ENCODE data around the gene ZNF296.

ZNF296 gene

GRCh38 chr19:45040059-45040771, 36.1 kb downstream of the ZNF296 start:
- Histone ChIP-seq H3K36me3 (peaks cover 31 to 62% (median 59%) of the 10 kb centered on the region in 3 donors), H3K27ac (peak overlapping the region; percentile 73 to 92), H3K4me3 (peak overlapping the region; percentile 66 to 85), H3K9me3 (no peaks in the 10 kb centered on the region), H3K4me1 (peaks cover 0 to 38% (median 30%) of the 10 kb centered on the region in 4 donors), H3K27me3 (no peaks in the 10 kb centered on the region)
- TF ChIP-seq, protein P1, sequence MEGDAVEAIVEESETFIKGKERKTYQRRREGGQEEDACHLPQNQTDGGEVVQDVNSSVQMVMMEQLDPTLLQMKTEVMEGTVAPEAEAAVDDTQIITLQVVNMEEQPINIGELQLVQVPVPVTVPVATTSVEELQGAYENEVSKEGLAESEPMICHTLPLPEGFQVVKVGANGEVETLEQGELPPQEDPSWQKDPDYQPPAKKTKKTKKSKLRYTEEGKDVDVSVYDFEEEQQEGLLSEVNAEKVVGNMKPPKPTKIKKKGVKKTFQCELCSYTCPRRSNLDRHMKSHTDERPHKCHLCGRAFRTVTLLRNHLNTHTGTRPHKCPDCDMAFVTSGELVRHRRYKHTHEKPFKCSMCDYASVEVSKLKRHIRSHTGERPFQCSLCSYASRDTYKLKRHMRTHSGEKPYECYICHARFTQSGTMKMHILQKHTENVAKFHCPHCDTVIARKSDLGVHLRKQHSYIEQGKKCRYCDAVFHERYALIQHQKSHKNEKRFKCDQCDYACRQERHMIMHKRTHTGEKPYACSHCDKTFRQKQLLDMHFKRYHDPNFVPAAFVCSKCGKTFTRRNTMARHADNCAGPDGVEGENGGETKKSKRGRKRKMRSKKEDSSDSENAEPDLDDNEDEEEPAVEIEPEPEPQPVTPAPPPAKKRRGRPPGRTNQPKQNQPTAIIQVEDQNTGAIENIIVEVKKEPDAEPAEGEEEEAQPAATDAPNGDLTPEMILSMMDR (IDR thresholded peaks at IDR 0.05) = no peak
- DNase-seq = no peak
- intact Hi-C loops (cut with DNase I; ENCODE audit: low total_unique reads) = no loop called here

DNA sequence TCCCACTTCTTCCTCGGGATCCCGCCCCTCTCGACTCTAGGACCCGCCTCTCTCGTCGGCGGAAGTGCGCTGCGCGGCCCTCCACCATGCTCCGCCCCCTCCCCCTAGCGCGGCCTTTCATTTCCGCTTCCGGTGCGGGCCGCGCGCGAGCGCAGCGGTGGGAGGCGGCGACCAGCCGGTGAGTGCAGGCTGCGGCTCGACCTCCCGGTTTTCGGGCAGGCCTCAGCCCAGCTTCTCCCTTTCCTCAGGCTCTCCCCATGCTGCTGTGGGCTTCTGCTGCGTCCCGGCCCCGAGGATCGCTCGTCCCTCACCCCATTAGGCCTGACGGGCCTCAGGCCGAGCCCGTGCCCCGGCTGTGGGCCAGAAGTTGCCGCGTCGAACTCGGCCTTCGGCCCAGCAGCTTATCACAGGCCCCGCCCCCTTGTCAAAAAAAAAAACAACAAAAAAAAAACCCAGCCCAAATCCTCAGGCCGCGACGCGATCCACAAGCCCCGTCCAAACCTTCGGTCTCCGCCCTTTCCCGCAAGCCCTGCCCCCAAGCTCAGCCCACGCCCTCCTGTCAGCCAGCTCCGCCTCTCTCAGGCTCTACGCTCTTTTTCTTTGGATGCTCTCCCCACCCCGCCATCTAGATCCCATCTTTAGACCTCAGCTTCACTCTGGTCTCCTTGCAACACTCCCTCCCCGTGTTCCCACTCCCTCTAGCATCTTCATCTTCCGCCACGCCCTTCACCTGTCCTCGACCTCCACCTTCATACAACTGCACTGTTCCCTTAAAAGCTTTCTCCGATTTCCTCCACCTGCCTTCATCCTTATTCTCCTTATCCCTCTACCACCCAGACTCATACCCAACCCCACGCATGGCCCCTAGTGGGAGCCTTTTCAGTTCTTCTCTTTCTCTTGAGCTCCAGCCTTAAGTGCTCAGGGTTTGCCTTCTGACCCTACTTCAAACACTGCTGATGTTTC, 37.1 kb downstream of the ZNF296 start, which contains the start of gene CLASRP:
Gene CLASRP, plus strand, starts transcription at position 115 of the 963 bp plus-strand sequence. CDS start 1,168 bp downstream, outside the sequence.
- peaks cover 31 to 62% (median 53%) of the 10 kb centered on the region in 3 donors for H3K36me3 ChIP-seq
- no peaks in the 10 kb centered on the region for H3K27me3 ChIP-seq
- TF ChIP-seq, protein P1 (IDR thresholded peaks at IDR 0.05) = no peak
- peak within 1 kb of the TSS; percentile 66 to 85 for H3K4me3 ChIP-seq
- peaks cover 0 to 38% (median 30%) of the 10 kb centered on the region in 4 donors for H3K4me1 ChIP-seq
- peak within 1 kb of the TSS; percentile 73 to 92 for H3K27ac ChIP-seq
- H3K9me3 ChIP-seq = no peaks in the 10 kb centered on the region
- intact Hi-C loops (cut with DNase I; ENCODE audit: low total_unique reads) = no loop called here
- DNase-seq = peak; percentile 88 to 95

- no peaks in the 10 kb centered on the region for H3K27me3 ChIP-seq
- TF ChIP-seq, protein P1 (IDR thresholded peaks at IDR 0.05) = no peak
- DNase-seq = no peak
- no peaks in the 10 kb centered on the region for H3K9me3 ChIP-seq
- H3K36me3 ChIP-seq = peaks cover 21 to 60% (median 43%) of the 10 kb centered on the region in 3 donors
- intact Hi-C loops (cut with DNase I; ENCODE audit: low total_unique reads) = no loop called here
- H3K27ac ChIP-seq = no peak overlapping the region
- peaks cover 0 to 36% (median 30%) of the 10 kb centered on the region in 4 donors for H3K4me1 ChIP-seq
- H3K4me3 ChIP-seq = no peak overlapping the region
Observed at GRCh38 chr19:45037393-45038169, 38.7 kb downstream of the ZNF296 start.

GRCh38 chr19:45035755-45036154, 40.5 kb downstream of the ZNF296 start:
- Histone ChIP-seq H3K36me3 (peaks cover 5 to 60% (median 35%) of the 10 kb centered on the region in 3 donors), H3K27ac (no peak overlapping the region), H3K4me3 (no peak overlapping the region), H3K4me1 (peaks cover 0 to 23% (median 19%) of the 10 kb centered on the region in 4 donors), H3K27me3 (no peaks in the 10 kb centered on the region), H3K9me3 (no peaks in the 10 kb centered on the region)
- TF ChIP-seq, protein P1 (IDR thresholded peaks at IDR 0.05) = no peak
- no peak for DNase-seq
- intact Hi-C loops (cut with DNase I; ENCODE audit: low total_unique reads) = no loop called here

DNA sequence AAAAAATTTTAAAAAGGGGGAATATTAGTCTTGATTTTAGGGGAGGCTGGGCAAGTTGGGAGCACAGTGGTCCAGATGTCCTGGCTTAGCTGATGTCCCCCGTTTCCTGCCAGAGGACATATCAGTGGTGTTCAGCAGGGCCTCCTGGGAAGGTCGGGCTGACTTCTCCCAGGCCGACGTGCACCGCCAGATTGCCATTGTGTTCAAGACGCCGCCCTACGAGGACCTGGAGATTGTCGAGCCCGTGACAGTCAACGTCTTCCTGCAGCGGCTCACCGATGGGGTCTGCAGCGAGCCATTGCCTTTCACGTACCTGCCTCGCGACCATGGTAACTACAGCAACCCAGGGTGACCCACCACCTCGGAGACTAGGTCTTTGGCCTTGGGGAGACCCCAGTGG, 43.9 kb downstream of the ZNF296 start:
- Histone ChIP-seq H3K9me3 (no peaks in the 10 kb centered on the region), H3K27ac (no peak overlapping the region), H3K36me3 (peaks cover 7 to 84% (median 47%) of the 10 kb centered on the region in 3 donors), H3K4me1 (no peaks in the 10 kb centered on the region), H3K27me3 (no peaks in the 10 kb centered on the region), H3K4me3 (no peak overlapping the region)
- intact Hi-C loops (cut with DNase I; ENCODE audit: low total_unique reads) = no loop called here
- DNase-seq = no peak
- TF ChIP-seq, protein P1 (IDR thresholded peaks at IDR 0.05) = no peak
